GM18909 (cell line): Measurements from ENCODE around the gene AGAP1.
"Not testable (repeated sequence)": the region's sequence is repeated elsewhere in the genome, so short reads cannot be mapped to it uniquely, and the experiment has no call there.

Experiments used
- ATAC-seq: cut with Tn5 transposase; IDR thresholded peaks from one replicate; pipeline ENCODE4 v1.9.1; 2021; ENCODE audit warnings: mild to moderate bottlenecking; ENCODE audit not compliant: unreplicated experiment, poor library complexity

Gene AGAP1

DNA sequence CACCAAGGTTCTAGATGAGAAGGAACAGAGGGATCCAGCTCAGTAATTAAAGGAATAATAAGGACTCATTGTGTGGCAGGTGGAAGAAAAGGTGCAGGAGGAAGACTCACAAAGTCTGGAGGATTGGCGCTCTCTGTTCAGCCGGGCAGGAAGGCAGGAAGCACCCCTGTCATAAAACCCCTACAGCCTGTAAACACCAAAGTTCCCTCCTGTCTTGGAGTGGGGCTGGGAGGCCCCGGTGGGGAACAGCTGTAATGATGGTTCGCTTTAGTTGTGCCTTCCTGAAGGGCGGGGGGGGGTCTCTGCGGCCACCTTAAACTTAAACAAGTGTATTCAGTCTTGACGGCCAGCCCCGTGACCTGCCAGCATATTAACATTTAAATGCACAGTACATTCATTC is 590.1 kb downstream of the AGAP1 start:
- no peak for ATAC-seq

DNA sequence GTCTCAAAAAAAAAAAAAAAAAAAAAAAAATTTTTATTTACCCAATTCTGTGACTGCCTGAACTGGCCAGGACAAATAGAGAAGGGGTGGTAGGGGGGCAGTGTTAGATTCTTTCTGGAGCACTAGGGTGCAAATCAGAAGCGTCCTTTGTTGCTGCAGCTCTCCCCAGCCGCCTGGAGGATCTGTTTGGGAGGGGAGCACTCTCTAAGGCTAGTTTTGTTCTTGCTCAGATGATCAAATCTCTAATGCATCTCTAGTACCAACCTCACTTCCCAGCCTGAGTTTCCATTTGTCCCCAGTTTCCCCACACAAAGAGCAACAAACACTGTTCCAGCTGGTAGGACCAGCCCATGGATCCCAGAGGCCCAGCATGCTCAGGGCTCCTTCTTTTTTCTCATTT is 591.4 kb downstream of the AGAP1 start:
- no peak for ATAC-seq

DNA sequence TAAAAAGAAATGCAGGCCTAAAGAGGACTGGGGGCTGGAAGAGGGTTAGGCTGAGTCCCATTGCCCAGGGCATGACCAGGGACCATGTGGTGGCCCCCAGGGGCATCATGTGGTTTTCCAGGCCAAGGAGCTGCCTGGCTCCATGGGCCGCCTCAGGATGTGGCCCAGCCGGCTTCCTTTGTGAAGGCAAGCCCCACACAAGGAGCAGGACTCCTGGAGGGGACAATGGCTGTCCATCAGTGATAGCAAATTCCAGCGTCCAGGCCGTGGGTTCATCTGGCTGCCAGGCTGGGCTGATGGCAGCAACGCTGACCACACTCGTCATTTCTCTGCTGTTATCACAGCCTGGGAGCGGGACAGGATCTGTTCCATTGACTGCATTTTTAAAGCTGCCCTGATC is 591.8 kb downstream of the AGAP1 start:
- ATAC-seq = no peak

DNA sequence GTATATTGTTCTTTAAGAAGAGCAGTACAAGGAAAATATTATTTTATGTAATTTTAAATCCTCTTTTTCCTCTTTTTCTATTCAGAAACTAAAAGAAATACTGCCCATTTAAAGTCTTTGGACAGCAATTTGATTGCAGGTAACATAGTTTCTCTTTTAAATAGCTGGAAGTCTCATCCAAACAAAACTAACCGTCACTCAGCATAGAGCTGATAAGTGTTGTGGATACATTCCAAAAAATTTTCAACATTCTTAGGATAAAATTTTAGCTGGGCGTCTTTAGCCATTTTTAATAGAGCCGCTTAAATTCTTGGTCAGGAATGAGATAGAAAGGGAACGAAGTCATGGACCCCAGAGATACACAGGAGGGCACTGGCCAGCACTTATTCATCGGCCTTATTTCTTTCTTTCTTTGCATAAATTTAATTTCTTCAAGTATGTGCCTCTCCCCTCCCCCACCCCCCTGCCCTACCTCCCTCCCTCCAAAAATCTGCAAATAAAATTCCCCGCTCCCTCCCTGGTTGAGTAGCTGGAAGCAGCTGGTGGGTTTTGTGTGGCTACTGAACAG is 592.6 kb downstream of the AGAP1 start:
- ATAC-seq = no peak

DNA sequence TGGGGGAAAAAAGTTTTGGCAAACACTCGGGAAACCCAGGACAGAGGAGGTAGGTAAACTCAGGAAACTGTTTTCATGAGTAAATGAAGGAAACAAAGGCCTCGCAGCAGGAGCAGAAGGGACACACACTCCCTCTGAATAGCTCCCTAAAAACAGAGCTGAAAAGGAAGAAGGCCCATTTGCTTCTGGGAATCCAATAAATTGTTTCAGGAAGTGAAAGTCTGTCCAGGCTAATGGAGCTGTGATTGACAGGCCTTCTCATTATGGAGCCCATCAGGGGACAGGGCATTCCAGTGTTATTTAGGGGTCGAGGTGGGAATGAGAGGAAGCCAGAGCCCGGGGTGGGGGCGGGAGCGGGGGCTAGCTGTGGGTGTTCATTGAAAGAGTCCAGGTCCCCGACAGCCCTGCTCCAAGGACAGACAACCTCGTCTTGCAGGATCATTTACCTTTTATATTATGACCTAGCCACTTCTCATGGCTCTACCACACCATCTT is 593.2 kb downstream of the AGAP1 start:
- ATAC-seq = no peak

DNA sequence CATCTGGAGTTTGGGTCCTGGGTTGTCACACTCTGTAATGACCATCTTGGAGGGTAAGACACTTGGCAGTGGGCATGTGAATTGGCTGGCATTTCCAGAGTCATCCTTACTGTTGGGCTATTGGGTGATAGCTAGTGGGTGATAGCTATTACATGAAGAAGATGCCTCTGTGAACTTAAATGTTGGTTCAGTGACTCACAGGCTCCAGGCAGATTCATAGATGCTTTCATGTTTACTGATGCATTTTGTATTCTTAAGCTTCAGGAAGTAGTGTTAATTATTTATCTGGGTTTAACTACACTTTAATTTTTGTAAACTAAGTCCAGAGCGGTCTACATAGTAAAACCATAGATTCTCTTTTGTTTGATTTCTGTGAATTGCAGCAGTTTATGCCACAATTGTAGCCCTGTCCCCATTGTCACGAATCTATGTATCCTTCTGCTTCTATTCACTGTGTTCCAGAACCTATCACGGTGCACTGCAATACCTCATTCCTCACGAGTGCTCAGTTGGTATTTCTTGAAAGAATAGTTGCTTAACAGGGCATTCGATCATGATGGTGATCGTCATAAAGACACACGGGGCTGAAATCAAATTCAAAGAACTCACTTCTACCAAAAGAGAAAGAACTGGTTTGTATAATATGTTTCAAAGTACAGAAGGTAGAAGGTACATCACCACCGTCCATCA is 594.7 kb downstream of the AGAP1 start:
- ATAC-seq = no peak

DNA sequence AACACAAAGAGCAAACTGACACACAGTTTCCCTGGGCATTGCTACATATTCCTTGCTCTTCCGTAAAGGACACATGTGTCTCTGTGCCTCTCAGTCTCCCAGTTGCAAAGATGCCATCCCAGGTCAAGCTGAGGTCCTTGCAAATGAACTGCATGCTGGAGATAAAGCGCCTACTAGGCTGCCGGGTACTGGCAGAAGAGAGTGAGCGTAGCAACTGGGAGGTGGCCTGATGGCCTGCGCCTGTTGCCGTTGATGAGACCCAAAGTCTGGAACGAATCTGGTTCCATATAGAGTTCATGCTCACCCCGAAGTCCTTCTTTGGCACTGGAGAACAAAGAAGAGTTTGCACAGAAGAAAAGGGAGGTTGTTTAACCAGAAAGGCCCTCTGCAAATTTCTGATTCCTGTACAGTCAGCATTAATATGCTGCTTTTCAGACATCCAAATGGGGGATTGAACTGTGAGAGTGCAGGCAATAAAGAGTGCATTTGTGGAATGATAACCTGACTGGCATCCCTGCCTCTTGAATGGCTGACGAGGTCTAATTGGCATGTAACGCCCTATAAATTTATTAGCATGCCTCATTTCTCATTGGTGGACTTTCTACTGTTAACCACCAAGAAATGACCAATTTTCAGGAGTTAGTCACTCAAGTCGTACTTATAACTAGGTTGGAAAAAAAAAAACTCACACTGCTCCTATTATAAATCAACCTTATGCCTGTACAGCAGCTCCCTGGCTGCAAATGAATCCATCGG is 595.6 kb downstream of the AGAP1 start:
- ATAC-seq = no peak

DNA sequence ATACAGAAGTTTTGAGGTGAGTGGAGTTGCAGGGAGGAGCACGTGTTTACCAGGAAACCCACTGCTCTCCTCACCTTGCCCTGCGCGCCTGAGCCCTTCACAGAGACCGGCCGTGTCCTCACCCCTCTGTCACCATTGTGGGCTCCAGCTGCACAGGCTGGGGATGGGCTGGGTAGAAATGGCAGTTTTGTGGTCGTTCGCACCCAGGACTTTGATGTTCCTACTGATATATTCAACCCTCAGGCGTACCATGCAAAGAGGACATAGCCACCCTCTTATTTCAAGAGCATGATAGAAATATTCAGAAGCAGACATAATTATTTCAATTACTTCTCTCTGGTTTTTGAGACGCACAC is 596.2 kb downstream of the AGAP1 start:
- no peak for ATAC-seq

DNA sequence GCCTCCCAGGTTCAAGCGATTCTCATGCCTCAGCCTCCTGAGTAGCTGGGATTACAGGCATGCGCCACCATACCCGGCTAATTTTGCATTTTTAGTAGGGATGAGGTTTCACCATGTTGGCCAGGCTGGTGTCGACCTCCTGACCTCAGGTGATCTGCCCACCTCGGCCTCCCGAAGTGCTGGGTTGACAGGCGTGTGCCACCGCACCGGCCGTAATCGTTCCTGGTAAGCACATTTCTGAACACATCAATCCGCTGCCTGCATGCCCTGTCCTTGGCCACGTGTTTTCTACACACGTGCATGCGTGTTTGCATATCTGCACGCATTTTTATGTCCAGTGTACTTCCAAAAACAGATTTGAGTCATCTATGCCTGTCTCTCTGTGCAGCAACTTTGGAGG is 597.0 kb downstream of the AGAP1 start:
- ATAC-seq = not testable (repeated sequence)

DNA sequence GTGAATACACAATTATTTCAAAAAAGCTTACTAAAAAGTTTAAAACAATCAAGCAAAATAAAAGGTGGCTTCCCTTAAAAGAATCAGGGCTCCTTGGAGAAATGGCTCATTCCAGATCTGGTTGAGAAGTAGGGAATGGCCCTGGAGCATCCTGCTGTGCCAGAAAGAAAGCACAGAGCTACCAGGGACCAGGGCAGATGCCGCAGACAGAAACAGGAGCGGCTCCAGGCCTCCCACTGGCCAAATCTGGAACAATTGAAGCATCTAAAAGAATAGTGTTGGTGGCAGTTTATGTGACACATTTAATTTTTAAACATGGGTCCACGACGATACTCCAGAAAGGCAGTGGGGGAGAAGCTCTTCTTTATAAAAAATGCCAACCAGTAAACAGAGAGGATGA is 598.9 kb downstream of the AGAP1 start:
- ATAC-seq = no peak

DNA sequence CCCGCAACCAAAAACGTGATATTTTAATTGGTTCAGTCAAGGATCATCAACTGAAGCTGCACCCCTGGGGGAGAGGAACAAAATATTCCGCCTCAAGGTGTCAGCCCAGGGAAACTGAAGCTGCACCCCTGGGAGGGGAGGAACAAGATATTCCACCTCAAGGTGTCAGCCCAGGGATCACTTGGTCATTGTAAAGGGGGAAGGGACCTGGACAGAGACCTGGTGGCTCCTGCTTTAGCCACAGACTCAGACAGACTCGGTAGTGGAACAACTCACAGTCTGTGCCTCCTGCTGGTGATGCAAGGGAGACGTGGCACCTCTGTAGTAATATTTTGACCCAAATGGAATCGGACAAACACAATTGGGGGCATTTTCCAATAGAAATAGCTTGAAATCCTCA is 599.3 kb downstream of the AGAP1 start:
- ATAC-seq = no peak

DNA sequence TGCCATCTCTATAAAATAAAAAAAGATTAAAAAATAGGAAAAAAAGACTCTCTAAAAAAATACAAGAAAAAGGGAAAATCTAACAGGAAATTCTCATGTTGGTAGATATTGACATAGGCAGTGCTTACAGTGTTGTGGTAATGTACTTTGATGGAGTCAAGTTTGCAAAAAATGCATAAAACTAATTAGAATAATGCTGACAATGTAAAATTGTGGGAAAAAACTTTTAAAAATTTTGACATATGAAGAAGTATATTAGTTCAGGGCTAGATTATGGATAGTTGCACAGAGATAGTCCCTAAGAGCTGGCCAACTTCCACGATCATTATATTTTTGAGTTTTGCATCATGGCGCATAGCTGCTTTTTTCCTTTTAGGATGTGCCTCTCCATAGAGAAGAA is 601.7 kb downstream of the AGAP1 start:
- no peak for ATAC-seq

DNA sequence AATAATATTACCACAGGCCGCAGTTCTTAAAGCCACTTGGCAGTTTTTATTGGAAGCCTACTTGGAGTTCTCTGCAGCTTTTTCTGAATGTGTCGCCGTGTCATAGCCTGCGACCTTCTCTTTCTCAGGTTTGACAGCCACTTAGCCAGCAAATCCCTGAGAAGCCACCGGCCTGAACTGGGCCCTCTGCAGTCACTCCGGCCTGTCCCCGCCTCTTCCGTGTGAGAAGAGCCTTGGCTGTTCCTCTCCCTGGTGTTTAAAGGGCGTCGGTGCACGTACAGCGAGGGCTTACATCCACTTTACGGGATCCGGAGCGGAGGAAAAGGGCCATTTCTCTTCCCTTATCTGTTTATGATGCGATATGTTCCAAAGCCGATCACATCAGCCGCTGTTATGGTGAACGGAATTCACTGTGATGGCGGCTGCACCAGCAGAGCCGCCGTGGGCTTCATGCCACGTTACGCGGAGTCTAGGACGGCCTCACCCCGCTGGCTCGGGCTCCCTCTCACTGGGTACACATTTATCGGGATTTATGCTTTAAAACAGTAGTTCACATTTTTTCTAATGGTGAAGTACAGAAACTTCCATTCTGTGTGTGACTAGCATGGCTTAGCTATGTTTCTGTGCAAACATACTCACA is 607.6 kb downstream of the AGAP1 start:
- ATAC-seq = no peak

DNA sequence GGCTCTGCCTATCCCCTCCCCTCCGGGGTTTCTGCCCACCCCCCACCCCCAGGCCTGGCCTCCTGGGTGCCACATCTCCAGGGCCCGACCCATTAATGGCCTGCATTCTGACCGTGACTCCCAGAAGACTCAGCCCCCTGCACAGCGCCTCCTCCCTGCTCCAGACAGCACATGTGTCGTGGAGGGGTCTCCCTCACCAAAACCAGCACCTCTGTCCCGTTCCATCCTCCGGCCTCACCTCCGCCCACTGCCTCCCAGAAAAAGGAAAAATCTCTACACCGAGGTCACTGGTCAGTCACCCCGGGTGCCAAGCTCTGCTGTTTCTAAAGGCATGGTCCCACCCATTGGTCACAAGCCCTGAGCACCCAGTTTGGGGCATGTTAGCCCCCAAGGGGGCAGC is 609.1 kb downstream of the AGAP1 start:
- ATAC-seq = no peak

DNA sequence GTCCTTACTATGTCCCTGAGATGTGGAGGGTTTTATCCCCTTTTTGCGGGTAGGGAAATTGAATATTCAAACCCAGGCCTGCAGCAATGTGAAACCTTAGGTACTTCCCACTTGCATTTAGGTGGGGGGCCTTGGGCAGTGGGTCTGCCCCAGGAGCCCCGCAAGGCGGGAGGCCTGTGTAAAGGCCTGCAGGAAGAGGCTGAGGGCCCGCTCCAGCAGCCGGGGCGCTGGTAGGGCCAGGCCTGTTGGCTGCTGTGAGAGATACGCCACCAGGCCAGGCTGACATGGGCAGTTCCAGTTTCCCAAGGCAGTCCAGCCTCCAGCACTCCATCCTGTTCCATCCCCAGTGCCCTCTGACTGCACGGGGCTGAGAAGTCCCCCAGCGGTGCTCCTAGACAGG is 610.1 kb downstream of the AGAP1 start:
- ATAC-seq = no peak

DNA sequence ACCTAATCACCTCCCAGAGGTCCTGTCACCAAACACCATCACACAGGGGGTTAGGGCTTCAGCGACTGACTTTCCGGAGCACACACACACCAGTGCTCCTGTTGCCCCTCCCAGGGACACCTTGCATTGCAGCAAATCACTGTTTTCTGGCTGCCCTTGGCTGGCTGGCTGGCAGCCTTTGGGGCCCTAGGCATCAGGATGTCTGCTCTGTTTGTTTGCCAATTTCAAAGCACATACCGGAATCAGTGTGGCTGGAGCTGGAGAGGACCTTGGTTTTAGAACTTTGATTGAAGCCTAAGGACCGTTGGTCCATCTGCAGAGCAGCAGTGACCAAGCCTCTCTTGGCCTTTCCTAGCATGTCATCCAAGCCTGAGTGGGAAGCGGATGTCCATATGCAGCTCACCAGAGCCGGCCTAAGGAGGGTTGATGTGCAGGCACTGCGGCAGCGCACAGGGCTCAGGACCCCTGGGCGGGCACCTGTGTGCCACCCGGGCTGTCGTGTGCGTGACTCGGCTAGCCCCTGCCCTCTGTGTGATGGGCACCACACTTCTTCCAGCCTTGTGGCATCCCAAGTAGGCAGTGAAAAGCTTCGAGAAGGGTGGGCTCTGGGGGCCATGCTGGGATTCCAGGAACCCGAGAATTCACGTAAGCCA is 612.2 kb downstream of the AGAP1 start:
- no peak for ATAC-seq

DNA sequence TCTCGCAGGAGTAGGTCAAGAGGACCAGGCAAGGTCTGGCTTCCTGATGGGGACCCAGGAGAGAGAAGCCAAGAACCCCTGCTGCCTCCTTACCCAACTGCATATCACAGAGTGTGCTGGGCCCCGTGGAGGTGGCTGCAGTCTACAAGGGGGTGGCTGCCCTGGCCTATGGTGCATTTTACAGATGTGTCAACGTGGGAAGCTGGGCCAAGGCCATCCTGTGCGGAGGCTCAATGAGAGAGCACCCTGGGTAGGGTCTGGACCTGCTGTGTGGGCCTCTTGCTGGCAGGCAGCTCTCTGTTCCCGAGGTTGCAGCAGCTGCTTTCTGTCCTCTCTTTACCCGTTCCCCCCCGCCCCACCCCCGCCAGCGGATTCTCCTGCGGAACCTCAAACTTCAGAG is 612.9 kb downstream of the AGAP1 start:
- no peak for ATAC-seq

DNA sequence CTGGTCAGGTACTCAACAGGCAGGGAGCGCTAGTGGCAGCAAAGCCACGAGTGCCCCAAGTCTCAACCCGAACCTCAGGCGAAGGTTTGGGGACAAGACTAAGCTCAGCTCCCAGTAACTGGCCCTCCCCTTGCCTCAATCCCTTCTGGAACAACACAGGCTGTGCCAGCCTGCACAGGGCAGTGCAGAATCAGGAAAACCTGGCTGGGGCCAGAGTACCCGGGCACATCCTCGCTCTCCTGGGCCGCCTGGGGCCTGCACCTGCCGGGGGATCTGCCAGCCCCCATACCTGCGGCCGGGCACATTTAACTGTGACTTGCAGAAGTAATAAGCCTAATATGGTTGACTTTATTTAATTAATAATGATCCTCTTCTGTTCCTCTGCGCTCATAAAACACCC is 613.7 kb downstream of the AGAP1 start:
- ATAC-seq = no peak

DNA sequence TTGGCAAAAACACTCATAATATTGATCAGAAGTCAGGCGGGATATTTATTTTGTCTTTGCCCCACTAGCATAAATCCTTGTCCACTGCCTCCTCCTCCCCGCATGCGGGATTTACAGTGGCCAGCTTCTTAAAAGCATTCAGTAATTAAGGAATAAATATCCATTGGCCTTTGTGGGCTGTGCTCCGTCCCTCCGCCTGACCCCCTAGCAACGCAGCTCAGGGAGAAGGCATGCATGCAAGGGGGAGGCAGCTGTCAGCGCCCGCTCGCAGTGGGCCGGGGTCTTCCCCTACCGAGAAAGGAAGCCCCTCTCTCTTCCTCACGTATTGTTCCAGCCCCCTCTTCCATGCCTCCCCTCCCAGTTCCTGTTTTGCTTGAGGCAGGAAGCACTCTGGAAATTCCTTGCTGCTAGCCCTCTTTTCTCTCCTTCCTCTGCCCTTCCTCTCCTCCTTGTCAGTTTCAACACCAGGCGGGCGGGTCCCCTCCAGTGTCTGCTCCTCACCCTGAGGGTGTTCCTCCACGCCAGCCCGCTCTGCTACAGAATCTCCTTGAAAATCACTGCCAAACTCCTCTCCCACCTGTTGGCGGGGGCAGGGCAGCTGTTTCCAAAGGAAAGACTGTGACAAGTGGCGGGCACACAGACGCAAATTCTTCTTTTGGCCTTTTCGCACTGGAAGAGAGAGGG is 614.2 kb downstream of the AGAP1 start:
- no peak for ATAC-seq

DNA sequence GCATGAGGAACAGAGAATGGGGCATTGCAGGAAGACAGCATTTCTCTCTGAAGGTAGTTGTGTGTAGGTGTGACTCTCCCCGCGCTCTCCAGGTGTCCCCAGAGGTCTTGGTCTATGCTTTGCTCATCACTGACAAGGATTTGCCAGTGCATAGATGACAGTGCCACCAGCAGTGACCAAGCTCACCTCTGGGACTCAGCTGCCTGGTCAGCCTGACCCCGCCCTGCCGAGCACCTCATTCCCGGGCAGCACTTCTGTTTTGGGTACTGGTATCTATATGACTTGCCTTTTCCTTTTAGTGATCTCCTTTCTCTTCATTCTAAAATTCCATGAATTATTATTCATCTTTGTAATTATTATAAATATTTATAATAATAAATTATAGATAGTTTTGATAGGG is 615.2 kb downstream of the AGAP1 start:
- no peak for ATAC-seq
